ENCODE results near the gene SYNDIG1.
"Not testable (repeated sequence)": the region's sequence is repeated elsewhere in the genome, so short reads cannot be mapped to it uniquely, and the experiment has no call there.

SYNDIG1 gene

DNA sequence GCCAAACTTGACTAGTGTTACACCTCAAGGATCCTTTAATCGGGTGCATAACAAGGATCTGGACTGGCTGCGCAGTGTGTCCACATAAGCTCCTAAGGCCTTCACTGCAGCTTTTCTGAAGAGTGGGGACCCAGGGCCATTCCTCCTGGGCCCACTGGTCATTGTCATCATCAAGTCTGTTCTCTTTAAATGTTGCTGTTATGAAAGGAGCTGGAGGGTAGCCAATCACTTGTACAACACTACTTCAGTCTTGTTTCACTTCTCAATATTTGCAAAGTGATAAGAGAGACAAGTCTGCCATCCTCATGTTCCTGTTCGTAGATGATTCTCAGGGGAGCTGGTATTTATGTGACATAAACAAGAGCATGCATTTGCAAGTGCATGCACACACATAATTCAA is 149.8 kb downstream of the SYNDIG1 start:
- Histone ChIP-seq H3K9me3 (ENCODE audit: insufficient read depth, low read depth, low read length) (no peaks in the 10 kb centered on the region), H3K27ac (ENCODE audit: low read depth, low read length) (no peak overlapping the region), H3K4me1 (ENCODE audit: insufficient read depth, low read length) (no peaks in the 10 kb centered on the region), H3K27me3 (ENCODE audit: insufficient read depth, low read length) (no peaks in the 10 kb centered on the region), H3K36me3 (ENCODE audit: insufficient read depth, low read length) (no peaks in the 10 kb centered on the region), H3K4me3 (ENCODE audit: low read length) (no peak overlapping the region), H3K9ac (ENCODE audit: low read depth, low read length) (no peak overlapping the region)
- 96% methylated on average over 3 of the region's 3 CpGs for WGBS

DNA sequence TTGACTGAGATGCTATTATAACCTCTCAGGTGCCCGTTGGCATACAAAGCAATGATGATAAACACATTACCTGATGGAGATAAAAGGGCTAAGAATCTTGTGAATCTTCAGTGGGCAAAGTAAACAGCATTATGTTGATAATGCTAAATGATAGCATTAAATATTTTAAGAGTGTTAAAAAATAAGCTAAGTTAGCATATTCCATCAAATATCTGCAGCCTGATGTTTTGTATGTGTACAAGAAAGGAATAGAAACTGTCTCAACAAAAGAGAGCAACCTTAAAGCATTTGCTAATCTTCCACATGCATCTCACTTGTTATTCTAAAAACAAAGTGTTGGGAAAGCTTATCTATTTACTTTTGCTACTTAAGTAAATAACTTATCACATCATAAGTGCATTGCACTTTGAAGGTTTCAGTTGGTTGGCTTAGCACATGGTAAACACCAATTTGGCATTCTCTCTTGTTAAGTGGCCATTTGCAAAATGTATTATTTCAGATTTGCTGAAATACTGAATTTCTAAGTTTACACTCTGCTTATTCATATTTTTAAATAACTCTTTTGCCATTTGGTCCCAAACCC is 151.6 kb downstream of the SYNDIG1 start:
- WGBS, result 79% methylated on average over 1 of the region's 1 CpG

DNA sequence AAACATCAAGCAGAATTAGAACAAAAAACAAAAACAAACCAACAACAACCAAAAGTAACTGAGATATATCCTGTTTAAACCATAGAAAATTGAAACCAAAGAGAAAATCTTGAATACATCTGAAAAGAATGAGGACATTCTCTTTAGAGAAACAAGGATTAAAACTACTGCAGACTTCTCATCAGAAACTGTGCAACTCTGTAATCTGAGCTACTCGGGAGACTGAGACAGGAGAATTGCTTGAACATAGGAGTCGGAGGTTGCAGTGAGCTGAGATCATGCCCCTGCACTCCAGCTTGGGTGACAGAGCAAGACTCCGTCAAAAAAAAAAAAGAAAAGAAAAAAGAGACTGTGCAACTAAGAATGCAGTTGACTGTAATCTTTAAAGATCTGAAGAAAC is 153.4 kb downstream of the SYNDIG1 start:
- Histone ChIP-seq H3K4me3 (ENCODE audit: low read length) (no peak overlapping the region), H3K9me3 (ENCODE audit: insufficient read depth, low read depth, low read length) (no peaks in the 10 kb centered on the region), H3K9ac (ENCODE audit: low read depth, low read length) (no peak overlapping the region), H3K27me3 (ENCODE audit: insufficient read depth, low read length) (no peaks in the 10 kb centered on the region), H3K36me3 (ENCODE audit: insufficient read depth, low read length) (no peaks in the 10 kb centered on the region), H3K27ac (ENCODE audit: low read depth, low read length) (no peak overlapping the region), H3K4me1 (ENCODE audit: insufficient read depth, low read length) (no peaks in the 10 kb centered on the region)
- 92% methylated on average over 3 of the region's 3 CpGs for WGBS

More for the DNA sequence above, 151.6 kb downstream of the SYNDIG1 start:
- no peak overlapping the region for H3K27ac ChIP-seq (ENCODE audit: low read depth, low read length)
- no peak overlapping the region for H3K9ac ChIP-seq (ENCODE audit: low read depth, low read length)
- no peaks in the 10 kb centered on the region for H3K36me3 ChIP-seq (ENCODE audit: insufficient read depth, low read length)
- H3K27me3 ChIP-seq (ENCODE audit: insufficient read depth, low read length), result no peaks in the 10 kb centered on the region
- no peaks in the 10 kb centered on the region for H3K9me3 ChIP-seq (ENCODE audit: insufficient read depth, low read depth, low read length)
- H3K4me3 ChIP-seq (ENCODE audit: low read length), result no peak overlapping the region
- no peaks in the 10 kb centered on the region for H3K4me1 ChIP-seq (ENCODE audit: insufficient read depth, low read length)

DNA sequence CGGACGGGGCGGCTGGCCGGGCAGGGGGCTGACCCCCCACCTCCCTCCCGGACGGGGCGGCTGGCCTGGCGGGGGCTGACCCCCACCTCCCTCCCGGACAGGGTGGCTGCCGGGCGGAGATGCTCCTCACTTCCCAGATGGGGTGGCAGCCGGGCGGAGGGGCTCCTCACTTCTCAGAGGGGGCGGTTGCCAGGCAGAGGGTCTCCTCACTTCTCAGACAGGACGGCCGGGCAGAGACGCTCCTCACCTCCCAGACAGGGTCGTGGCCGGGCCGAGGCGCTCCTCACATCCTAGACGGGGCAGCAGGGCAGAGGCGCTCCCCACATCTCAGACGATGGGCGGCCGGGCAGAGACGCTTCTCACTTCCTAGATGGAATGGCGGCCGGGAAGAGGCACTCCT is 156.7 kb downstream of the SYNDIG1 start:
- H3K9me3 ChIP-seq (ENCODE audit: insufficient read depth, low read depth, low read length); H3K4me3 ChIP-seq (ENCODE audit: low read length); H3K36me3 ChIP-seq (ENCODE audit: insufficient read depth, low read length); H3K27me3 ChIP-seq (ENCODE audit: insufficient read depth, low read length); H3K27ac ChIP-seq (ENCODE audit: low read depth, low read length); H3K9ac ChIP-seq (ENCODE audit: low read depth, low read length); H3K4me1 ChIP-seq (ENCODE audit: insufficient read depth, low read length): not testable (repeated sequence)
- 97% methylated on average over 17 of the region's 29 CpGs for WGBS

DNA sequence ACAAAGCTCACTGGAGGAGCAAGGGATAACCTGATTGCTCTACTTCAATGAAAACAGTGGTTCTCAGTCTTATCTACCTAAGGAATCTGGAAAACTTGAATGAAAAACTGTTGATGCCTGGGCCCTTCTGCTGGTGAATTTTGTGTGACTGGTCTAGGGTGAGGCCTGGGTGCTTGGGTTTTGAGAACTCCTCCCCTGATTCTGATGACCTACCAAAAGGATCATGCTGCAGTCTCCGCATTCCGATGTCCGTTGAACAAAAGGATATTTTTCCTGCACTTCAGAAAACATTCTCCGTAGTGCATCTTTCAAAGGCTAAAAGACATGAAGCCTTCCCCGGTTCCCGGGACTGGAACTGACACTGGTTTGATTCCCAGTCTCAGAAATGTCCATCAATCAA is 157.9 kb downstream of the SYNDIG1 start:
- no peaks in the 10 kb centered on the region for H3K4me1 ChIP-seq (ENCODE audit: insufficient read depth, low read length)
- no peaks in the 10 kb centered on the region for H3K9me3 ChIP-seq (ENCODE audit: insufficient read depth, low read depth, low read length)
- no peaks in the 10 kb centered on the region for H3K36me3 ChIP-seq (ENCODE audit: insufficient read depth, low read length)
- H3K27ac ChIP-seq (ENCODE audit: low read depth, low read length), result no peak overlapping the region
- no peak overlapping the region for H3K9ac ChIP-seq (ENCODE audit: low read depth, low read length)
- no peaks in the 10 kb centered on the region for H3K27me3 ChIP-seq (ENCODE audit: insufficient read depth, low read length)
- H3K4me3 ChIP-seq (ENCODE audit: low read length), result no peak overlapping the region
- WGBS, result 93% methylated on average over 6 of the region's 6 CpGs

DNA sequence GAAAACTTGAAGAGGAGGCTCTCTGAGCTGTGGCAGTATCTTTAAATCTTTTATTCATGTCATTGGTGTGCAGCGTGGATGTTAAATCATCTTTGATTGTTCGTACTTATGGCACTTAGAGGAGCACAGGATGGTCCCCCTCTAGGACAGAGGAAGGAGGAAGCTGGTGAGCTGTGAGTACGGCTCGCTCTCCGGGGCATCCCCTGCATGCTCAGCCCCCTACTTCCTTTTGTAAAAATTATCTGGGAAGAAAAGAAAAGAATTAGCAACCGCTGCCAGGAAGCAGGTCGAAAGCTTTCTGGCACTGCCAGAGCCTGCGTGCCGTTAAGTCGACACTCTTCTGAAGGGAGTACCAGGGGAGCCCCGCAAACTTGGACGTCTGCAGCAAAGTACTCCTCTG is 158.5 kb downstream of the SYNDIG1 start:
- Histone ChIP-seq H3K27ac (ENCODE audit: low read depth, low read length) (no peak overlapping the region), H3K9ac (ENCODE audit: low read depth, low read length) (no peak overlapping the region), H3K4me1 (ENCODE audit: insufficient read depth, low read length) (no peaks in the 10 kb centered on the region; the same call in 1 of the 2 replicates), H3K27me3 (ENCODE audit: insufficient read depth, low read length) (no peaks in the 10 kb centered on the region), H3K4me3 (ENCODE audit: low read length) (no peak overlapping the region), H3K9me3 (ENCODE audit: insufficient read depth, low read depth, low read length) (no peaks in the 10 kb centered on the region), H3K36me3 (ENCODE audit: insufficient read depth, low read length) (no peaks in the 10 kb centered on the region)
- 93% methylated on average over 12 of the region's 12 CpGs for WGBS

DNA sequence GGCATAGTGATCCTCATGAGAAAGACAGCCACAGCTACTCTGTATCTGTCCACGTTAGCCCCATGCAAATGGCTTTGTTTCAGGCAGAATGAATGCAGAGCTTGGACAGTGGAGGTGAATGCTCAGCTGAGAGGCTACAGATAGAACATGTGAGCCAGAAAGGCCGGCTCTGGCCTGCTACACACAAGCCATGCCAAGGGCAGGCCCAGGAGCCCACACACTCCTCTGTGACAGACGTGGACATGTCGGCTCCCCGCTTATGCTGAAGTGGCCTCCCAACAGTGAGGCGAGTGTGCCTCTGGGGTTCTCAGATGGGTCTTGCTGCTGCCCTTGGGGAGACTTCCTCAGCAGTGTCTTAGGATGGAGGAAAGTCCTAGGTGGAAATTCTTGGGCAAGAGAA is 159.6 kb downstream of the SYNDIG1 start:
- Histone ChIP-seq H3K4me3 (ENCODE audit: low read length) (no peak overlapping the region), H3K9me3 (ENCODE audit: insufficient read depth, low read depth, low read length) (no peaks in the 10 kb centered on the region), H3K4me1 (ENCODE audit: insufficient read depth, low read length) (peaks cover 1% of the 10 kb centered on the region), H3K27me3 (ENCODE audit: insufficient read depth, low read length) (no peaks in the 10 kb centered on the region), H3K36me3 (ENCODE audit: insufficient read depth, low read length) (no peaks in the 10 kb centered on the region), H3K27ac (ENCODE audit: low read depth, low read length) (no peak overlapping the region), H3K9ac (ENCODE audit: low read depth, low read length) (no peak overlapping the region)
- WGBS, result 93% methylated on average over 6 of the region's 6 CpGs

DNA sequence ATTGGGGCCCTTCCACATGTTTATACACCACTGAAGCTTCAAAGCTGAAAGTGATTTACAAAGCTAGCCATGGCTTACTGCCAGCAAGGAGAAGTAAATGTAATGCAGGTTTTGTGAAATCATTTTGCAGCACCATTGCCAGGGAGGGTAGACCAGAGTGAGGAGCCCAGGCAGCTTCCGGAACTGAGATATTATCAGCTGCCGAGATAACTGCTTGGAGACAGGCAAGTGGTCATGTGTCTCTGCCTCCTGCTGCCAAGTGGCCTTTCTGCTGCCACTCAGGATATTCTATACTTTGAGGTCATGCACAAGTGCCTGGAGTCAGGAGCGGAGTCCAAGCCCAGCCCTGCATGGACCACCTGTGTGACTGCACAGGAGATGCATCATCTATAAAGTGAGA is 160.2 kb downstream of the SYNDIG1 start:
- Histone ChIP-seq H3K36me3 (ENCODE audit: insufficient read depth, low read length) (no peaks in the 10 kb centered on the region), H3K9ac (ENCODE audit: low read depth, low read length) (no peak overlapping the region), H3K27ac (ENCODE audit: low read depth, low read length) (no peak overlapping the region), H3K4me1 (ENCODE audit: insufficient read depth, low read length) (peaks cover 8% of the 10 kb centered on the region), H3K4me3 (ENCODE audit: low read length) (no peak overlapping the region), H3K27me3 (ENCODE audit: insufficient read depth, low read length) (no peaks in the 10 kb centered on the region), H3K9me3 (ENCODE audit: insufficient read depth, low read depth, low read length) (no peaks in the 10 kb centered on the region)
- 90% methylated on average over 3 of the region's 3 CpGs for WGBS

DNA sequence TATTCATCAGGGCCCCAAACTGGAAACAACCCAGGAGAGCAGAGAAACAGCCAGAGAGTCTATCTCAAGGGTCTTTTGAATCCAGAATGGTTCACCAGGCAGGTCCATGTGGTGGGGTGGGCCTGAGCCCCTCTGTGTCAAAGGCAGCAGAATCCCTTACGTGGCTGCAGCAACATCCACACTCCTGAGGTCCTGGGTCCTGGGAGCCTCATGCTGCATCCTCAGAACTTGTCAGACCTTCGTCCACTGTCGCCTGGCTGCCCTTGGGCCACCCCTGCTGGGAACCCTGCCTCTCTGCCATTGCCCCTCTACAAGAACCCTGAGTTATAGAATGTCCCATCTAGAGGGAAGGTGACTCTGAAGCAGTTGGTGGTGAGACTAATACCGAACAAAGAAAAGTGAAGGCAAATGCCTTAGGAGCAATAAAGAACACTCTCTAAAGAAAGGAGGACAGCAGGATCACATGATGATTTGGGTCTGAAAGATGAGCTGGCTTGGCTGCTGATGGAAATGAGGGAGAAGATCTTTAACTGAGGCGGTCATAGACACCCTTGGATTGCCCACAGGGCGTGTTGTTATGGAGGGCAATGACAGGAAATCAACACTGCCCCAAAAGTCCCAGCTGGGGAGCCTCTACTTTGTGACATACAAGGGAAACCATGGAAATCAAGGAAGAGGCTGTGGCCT is 161.2 kb downstream of the SYNDIG1 start:
- no peaks in the 10 kb centered on the region for H3K36me3 ChIP-seq (ENCODE audit: insufficient read depth, low read length)
- no peak overlapping the region for H3K9ac ChIP-seq (ENCODE audit: low read depth, low read length)
- H3K27ac ChIP-seq (ENCODE audit: low read depth, low read length), result no peak overlapping the region
- peaks cover 18% of the 10 kb centered on the region for H3K4me1 ChIP-seq (ENCODE audit: insufficient read depth, low read length)
- 94% methylated on average over 6 of the region's 6 CpGs for WGBS
- H3K4me3 ChIP-seq (ENCODE audit: low read length), result no peak overlapping the region
- H3K27me3 ChIP-seq (ENCODE audit: insufficient read depth, low read length), result no peaks in the 10 kb centered on the region
- no peaks in the 10 kb centered on the region for H3K9me3 ChIP-seq (ENCODE audit: insufficient read depth, low read depth, low read length)

DNA sequence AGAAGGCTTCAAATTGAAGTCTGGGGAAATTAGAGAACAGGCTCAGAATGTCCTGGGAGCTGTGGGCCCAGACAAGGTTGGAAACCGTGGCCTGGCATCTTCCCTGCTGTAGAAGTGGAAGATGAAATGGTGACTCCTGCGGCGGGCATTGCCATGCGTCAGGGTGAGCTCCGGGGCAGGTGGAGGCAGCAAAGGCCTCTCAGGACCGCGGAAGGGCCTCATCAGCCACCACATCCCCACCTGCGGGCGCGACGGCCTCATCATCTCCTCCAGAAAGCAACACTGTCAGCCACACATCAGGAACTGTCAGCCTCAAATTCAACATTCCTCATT is 161.7 kb downstream of the SYNDIG1 start:
- no peak overlapping the region for H3K4me3 ChIP-seq (ENCODE audit: low read length)
- H3K36me3 ChIP-seq (ENCODE audit: insufficient read depth, low read length), result no peaks in the 10 kb centered on the region
- H3K4me1 ChIP-seq (ENCODE audit: insufficient read depth, low read length), result peaks cover 23% of the 10 kb centered on the region
- no peaks in the 10 kb centered on the region for H3K27me3 ChIP-seq (ENCODE audit: insufficient read depth, low read length)
- H3K9me3 ChIP-seq (ENCODE audit: insufficient read depth, low read depth, low read length), result no peaks in the 10 kb centered on the region
- H3K27ac ChIP-seq (ENCODE audit: low read depth, low read length), result no peak overlapping the region
- H3K9ac ChIP-seq (ENCODE audit: low read depth, low read length), result no peak overlapping the region
- 97% methylated on average over 11 of the region's 11 CpGs for WGBS

DNA sequence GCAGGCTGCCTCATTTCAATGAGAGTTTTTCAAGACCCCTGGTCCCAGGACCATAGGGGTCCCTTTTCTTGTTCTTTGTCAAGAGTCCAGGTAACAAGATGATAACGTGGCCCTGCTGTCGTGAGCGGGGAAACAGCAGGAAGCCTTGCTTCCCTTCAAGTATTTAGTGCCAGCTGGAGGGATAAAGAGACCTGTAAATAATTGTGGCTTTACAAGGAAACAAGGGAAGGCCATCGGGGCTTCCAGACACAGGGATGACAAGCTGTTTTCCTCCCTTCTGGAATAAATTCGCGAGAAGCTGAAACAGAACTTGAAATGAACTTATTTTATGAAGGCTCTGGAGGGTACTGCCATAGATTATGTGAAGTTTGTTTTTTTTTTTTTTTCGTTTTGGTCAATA is 163.2 kb downstream of the SYNDIG1 start:
- Histone ChIP-seq H3K4me1 (ENCODE audit: insufficient read depth, low read length) (peaks cover 24% of the 10 kb centered on the region), H3K9me3 (ENCODE audit: insufficient read depth, low read depth, low read length) (no peaks in the 10 kb centered on the region), H3K4me3 (ENCODE audit: low read length) (no peak overlapping the region), H3K9ac (ENCODE audit: low read depth, low read length) (no peak overlapping the region), H3K27me3 (ENCODE audit: insufficient read depth, low read length) (no peaks in the 10 kb centered on the region), H3K36me3 (ENCODE audit: insufficient read depth, low read length) (no peaks in the 10 kb centered on the region), H3K27ac (ENCODE audit: low read depth, low read length) (no peak overlapping the region)
- 67% methylated on average over 6 of the region's 7 CpGs for WGBS

DNA sequence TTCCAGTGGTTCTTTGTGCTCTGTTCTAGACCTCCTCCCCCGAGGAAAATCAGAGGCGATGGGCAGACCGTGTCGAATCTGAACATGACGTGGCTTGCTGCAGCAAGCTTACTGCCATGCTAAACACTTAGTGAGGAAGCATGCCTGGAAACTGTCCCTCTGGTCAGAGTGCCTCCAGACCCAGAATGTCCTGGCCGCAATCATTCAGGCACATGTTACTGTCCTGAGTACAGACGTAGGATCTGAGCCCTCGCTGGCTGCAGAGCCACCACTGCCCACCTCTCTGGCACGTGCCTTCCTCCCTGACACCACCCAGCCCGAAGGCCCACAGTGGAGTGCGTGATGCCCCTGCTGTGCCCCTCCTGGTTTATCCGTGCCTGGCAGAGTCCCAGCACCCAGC is 163.6 kb downstream of the SYNDIG1 start:
- H3K27ac ChIP-seq (ENCODE audit: low read depth, low read length), result no peak overlapping the region
- no peak overlapping the region for H3K9ac ChIP-seq (ENCODE audit: low read depth, low read length)
- no peak overlapping the region for H3K4me3 ChIP-seq (ENCODE audit: low read length)
- WGBS, result 95% methylated on average over 12 of the region's 12 CpGs
- peaks cover 24% of the 10 kb centered on the region for H3K4me1 ChIP-seq (ENCODE audit: insufficient read depth, low read length)
- H3K9me3 ChIP-seq (ENCODE audit: insufficient read depth, low read depth, low read length), result no peaks in the 10 kb centered on the region
- H3K36me3 ChIP-seq (ENCODE audit: insufficient read depth, low read length), result no peaks in the 10 kb centered on the region
- H3K27me3 ChIP-seq (ENCODE audit: insufficient read depth, low read length), result no peaks in the 10 kb centered on the region
